Esophagus mucosa (tissue), 1 donor: Measurements from ENCODE around the gene RNF32. TPM values are rescaled to one million over a fixed set of nuclear protein-coding genes. Genes with fewer than 3 reads are reported as not detected.
"Not testable (repeated sequence)": the region's sequence is repeated elsewhere in the genome, so short reads cannot be mapped to it uniquely, and the experiment has no call there.

Source experiments
- ATAC-seq: fragments of 200-7000 bp; cut with Tn5 transposase; one replicate; pipeline ENCODE4 v1.9.1; 2020
- total RNA-seq: library from RNA; stranded (reverse); gene quantifications from one replicate; pipeline ENCODE4 v1.2.4, GENCODE V29; 2023
- donor health status: DM: yes; HTN: yes; CAD: no.

Gene RNF32
- total RNA-seq, 1 donor from 2014 or later: 1.8 TPM

DNA sequence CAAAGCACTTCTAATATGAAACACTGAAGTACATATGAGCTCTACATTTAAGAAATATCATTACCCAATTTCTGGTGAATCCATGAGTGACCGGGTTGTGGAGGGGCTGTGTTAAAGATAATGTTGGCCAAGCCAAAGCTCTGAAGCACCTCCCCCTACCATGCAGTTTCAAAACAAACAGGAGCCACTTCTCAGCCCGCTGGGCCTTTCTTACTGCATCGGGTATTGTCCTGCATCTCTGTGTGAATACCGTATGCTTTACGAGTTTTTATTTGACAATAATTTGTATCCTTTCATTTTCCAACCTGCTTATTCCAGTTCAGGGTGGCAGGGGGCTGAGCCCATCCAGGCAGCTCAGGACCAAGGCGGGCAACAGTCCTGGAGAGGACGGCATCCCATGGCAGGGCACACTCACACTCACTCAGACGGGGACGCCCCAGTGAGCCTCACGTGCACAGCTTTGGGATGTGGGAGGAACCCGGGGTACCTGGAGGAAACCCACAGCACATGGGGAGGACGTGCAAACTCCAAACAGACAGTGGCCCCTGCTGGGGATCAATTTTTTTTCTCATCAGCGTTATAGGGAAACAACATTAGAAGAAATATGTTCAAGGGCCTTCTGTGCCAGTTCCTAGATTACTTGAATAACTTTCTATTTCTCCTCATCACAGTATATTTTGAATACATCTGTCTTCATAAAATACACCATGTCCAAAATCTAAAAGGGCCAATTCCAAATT is 1.9 kb downstream of the RNF32 start:
- ATAC-seq: no peak

DNA sequence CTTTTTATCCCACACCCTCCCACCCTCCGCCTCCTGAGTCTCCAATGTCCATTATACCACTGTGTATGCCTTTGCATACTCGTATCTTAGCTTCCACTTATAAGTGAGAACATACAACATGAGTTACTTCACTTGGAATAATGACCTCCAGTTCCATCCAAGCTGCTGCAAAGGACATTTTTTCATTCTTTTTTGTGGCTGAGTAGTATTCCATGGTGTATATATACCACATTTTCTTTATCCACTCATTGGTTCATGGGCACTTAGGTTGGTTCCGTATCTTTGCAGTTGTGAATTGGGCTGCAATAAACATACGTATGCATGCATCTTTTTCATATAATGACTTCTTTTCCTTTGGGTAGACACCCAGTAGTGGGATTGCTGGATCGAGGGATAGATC is 6.8 kb downstream of the RNF32 start:
- not testable (repeated sequence) for ATAC-seq

DNA sequence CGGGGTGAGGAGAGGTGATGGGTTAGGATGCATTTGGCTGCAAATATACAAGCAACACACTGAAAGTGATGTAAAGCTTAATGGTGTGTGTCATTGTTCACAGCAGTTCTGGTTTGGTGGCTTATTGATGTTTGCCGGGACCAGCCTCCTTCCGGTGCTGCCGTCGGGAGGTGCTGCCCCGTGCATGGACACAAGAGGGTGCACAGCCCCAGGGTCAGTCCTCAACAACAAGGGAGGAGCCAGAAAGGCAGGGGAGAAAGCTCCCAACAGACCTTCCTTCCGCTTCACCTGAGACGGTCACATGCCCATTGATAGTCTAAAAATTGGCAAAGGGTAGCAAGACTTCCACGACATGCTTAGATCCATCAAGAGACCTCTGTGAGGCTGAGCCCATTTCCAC is 9.5 kb downstream of the RNF32 start:
- peak; percentile 63 for ATAC-seq

DNA sequence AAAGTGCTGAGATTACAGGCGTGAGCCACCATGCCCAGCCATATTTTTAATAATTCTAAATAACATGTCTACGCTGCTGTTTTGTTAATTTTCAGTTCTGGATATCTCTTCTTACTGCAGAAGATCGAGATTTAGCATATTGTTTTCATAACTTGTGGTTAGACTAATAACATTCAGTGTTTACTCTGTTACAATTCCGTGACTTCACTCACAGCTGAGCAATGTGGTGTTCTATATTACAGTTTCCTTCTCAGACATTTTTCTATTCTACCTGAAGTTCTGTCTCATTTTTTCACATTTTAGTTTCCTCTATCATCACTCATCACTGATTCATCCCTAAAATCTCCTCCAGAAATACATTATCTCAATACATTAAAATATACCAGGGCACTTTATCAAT is 10.9 kb downstream of the RNF32 start:
- ATAC-seq: no peak

DNA sequence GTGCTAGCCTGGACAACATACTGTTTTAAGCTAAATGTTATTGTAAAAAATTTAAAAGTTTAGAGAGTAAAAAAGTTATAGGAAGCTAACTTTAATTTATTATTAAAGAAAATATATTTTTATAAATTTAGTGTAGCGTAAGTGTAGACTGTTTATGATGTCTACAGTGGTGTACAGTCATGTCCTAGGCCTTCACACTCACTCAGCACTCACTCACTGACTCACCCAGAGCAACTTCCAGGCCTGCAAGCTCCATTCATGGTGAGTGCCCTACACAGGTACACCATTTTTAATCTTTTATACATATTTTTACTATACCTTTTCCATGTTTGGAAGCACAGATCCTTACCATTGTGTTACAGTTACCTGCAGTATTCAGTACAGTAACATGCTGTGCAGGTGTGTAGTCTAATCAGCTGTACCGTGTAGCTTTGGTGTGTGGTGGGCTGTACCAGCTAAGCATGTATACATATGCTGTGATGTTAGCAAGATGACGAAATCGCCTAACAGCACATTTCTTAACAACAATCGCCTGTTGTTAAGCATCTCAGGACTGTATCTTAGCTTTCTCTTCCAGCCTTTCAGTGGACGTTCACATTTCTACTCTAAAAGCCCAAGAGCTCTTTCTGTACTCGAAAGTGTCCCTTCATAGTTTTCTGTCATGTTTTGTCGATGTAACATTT is 12.5 kb downstream of the RNF32 start:
- ATAC-seq: no peak

DNA sequence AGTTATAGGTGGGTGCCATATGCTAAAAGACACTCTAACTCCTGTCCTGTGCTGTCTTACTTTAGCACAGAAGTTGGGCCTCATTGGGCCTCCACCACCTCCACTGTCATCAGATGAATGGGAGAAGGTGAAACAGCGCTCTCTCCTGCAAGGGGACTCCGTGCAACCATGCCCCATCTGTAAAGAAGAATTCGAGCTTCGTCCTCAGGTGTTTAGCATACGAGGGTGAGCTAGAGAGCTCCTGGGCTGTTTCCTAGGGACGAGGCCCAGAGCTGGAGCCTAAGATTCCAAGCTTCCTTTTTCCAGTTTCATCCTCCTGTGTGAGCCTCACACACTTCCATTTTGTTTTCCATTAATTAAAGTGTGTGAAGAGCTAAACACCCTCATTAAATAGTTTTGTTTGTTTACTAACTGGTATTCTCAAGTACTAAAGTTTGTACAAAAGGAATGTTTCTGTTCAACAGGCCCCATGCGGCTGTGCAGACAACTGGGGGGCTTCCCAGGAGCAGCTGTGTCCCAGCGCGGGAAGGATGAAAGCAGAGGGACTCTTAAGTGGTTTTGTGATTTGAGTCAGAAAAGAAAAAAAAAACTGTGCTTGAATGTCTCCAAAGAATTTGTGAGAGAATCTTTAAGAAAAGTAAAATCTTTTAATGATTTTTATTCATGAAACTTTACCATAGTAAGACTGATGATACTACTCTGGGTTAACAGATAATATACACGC is 14.1 kb downstream of the RNF32 start:
- no peak for ATAC-seq

DNA sequence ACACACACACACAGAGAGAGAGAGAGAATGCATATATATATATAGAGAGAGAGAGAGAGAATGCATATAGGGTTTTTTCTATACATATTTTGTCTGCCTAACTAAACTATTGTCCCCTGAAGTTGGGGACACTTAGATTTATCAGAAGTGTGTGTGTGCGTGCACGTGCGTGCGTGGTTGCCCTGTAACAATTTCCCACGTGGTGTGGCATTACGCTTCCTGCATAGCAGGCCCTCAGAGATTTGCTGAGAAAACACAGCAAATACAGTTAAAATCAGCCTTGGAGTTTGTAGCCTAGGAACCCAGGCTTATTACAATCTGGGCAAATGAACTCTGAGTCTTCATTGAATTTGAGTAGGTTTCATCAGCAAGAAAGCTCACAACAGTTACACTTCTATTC is 14.7 kb downstream of the RNF32 start:
- ATAC-seq: no peak

DNA sequence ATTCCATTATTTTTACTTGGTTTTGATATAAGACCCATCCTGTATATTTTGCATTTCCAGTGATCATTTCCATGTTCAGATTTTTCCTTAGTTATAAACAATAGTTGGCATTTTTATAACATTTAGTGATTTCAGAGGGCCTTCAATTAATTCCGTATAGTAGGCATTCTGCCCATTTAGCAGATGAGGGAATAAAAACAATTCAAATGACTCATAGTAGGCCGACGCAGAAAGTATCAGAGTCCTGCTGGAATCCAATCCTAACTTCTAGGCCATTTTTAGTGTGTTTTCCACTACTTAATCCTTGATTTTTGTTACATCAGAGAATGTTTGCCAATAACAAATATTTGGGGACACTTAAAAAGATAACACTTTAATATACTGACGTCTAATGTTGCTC is 15.4 kb downstream of the RNF32 start:
- no peak for ATAC-seq

DNA sequence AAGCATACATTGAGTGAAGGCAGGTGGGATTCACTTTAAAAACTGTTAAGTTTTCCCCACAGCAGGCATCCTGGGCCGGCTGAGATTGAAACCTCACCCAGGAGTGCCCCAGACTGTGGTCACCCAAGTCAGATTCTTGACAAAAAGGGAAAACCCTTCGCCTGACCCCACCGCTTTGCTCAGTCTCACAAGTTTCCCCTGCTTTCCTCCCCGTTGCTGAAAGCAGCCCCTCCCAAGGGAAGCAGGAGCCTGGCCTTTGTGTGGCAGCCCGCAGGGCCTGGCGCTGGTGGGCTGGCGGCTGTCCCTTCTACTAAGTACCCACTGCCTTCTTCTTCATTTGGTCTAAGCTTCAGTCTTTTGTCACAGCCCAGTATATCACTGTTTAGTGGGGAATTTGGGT is 16.0 kb downstream of the RNF32 start:
- ATAC-seq: no peak

DNA sequence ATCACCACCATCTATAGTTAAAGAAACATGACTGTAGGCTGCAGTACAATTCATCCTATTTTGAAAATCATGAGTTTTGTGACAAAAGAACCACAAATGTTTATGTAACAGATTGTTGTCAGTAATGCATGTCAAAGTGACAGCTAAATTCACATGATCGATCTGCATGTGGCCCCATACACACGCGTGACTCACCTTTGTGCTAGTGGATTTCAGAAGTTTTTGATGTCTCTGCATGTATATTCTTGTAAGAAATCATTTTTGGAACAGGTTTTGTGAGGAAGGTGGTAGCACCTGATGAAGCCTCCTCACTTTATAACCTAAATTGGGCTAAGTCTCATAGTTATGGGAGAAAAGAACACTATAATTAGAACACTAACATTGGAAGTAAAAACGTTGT is 17.1 kb downstream of the RNF32 start:
- peak; percentile 61 for ATAC-seq

DNA sequence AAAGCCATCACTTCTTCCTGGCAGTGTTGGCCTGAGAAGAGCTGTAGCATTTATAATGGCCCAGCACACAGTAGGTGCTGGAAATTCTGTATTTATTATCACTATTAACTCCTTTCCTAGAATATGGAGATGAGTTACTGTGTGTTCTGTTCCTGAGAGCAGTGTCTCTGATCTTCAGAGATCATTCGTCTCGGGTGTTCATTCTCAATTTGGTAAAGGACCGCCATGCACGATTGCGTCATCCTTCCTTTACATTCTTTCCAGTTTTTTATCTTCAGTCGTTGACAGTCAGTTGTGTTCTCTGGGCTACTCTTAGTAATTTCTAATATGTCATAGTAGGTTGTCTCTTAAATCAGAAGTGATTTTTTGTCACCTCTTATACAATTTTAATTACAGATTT is 18.6 kb downstream of the RNF32 start:
- no peak for ATAC-seq

DNA sequence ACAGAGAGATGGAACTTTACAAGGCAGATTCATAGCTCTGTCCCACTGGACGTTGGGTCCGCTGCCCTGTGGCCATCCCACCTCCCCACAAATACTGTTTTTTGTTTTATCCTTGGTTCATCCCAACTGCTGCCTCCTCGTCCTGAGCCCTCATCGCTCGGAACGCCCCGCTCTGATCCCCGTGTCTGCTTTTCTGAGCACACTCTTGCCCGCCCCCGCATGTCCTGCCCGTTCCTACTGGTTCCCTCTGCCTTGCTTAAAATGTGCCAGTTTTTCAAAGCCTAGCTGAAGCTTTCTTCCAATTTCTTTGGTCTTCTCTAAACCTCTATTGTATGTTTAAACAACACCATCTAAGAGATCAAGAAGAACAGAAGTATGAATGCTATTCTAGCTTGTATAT is 19.4 kb downstream of the RNF32 start:
- ATAC-seq: no peak

DNA sequence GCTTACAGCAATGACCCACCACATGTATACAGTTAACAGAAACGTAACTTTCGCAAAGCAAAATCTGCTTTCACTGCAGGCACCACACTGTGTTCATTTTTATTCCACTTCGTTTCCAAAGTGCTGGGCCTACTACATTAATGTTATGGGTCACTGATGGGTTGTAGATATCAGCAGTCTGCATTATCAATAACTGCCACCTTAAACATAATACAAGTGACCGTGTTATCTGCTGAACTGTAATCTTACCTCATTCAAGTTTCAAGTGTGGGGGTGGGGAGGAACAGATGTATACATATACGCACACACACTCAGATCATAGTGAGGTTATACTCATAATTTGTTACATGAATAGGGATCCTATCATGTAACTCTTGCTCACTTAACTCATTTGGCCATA is 21.1 kb downstream of the RNF32 start:
- ATAC-seq: no peak

DNA sequence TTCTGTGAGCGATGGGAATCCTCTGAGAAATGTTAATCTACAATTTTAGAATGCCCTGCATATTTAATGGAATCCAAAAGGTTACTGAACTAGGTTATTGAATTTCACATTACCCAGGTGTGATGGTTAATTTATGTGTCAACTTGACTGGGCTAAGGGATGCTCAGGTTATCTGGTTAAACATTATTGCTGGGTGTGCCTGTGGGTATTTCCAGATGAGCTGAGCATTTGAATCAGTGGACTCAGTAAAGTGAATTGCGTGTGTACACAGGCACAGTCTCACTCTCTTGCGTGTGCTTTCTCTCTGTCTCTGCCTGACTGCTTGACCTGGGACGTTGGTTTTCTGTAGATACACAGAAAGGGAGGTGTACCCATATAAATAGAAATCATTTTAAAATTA is 21.7 kb downstream of the RNF32 start:
- ATAC-seq: no peak

DNA sequence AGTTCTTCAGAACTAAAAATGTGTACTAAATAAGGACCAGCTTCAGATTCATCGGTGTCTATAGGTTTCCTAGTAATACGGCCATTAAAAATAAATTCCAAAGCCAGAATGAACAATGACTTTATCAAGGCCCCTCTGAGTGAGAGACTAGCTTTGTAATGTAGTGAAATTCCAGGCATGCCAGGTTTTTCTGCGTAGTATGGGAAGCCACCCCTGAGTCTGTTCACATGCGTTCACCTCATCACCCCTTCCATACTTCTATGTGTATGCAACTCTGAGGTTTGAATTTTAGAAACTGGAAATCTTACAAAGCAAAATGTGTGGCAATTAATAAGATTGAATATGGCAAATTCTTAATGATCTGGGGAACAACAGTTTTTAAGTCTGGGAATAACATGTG is 24.5 kb downstream of the RNF32 start:
- ATAC-seq: no peak

DNA sequence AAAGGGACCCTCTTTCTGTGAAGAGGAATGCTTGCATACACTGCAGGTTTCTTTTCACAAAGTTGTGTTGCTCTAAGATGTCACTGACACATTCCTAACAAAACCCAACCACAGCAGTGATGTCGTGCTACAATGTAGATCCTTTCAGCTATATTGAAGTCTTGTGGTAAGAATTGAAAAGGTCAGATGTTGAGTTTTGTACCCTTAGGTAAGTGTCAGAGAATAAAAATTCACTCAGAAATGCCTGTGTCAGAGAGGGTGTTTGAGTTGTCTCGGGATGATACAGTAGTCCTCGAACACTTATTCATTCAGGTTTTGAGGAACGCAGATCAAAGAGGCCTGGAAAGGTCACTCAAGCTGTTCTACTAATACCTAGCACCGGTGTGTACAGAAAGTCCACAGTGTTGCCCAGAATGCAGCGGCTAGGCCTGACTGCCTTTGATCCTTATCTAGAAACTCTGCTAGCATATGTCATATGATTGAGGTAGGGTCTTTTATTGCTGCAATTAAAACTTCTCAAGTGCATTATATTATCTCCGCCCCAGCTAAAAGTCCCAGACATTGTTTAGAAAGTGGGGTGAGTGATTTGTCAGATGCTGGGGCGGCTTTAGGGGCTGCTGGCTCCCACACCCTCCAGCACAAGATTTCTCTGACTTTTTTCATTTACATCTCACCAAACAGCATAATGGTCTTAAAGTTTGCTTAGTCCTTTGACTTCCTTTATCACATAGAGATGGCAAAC is 26.0 kb downstream of the RNF32 start:
- no peak for ATAC-seq

DNA sequence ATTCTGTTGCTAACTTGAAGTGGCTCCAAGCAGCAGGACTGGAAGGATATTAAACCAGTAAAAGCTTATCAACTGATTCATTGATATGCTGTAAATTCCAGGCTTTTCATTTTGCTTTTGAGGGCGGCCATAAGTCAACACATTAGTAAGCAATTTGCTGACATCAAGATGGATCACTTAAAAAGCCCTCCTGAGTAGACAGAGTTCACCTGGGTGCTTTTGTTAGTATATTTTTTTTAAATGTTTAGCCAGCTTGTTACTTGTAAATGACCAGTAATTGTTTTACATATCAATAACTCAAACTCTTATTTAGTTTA is 26.5 kb downstream of the RNF32 start:
- ATAC-seq: no peak

DNA sequence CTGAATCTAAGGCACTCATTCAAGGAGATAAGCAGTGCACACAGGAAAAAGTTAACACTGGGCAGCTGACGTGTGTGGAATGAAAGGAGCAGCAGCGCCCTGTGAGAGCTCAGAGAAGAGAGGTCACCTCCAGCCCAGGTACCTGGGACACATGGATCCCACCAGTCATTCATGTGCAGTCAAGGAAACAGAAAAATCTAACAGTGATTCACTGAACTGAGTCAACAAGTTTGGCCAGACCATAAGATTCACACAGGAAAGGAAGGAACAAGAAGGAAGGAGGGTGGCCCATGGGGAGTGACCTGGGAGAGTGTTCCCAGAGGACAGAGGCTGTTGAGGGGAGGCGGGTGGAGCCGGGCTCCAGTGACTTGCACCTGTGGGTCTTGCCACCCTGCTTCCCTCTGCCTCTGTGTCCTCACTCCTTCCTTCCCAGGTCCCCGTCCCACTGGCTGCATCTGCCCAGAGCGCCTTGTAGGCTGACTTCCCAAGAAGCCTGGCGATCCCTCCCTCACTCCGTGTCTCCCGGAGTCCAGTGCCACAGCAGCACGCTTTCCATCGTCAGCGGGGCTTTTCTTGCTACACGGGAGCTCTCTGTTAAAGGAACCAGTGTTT is 27.7 kb downstream of the RNF32 start:
- peak; percentile 62 for ATAC-seq

DNA sequence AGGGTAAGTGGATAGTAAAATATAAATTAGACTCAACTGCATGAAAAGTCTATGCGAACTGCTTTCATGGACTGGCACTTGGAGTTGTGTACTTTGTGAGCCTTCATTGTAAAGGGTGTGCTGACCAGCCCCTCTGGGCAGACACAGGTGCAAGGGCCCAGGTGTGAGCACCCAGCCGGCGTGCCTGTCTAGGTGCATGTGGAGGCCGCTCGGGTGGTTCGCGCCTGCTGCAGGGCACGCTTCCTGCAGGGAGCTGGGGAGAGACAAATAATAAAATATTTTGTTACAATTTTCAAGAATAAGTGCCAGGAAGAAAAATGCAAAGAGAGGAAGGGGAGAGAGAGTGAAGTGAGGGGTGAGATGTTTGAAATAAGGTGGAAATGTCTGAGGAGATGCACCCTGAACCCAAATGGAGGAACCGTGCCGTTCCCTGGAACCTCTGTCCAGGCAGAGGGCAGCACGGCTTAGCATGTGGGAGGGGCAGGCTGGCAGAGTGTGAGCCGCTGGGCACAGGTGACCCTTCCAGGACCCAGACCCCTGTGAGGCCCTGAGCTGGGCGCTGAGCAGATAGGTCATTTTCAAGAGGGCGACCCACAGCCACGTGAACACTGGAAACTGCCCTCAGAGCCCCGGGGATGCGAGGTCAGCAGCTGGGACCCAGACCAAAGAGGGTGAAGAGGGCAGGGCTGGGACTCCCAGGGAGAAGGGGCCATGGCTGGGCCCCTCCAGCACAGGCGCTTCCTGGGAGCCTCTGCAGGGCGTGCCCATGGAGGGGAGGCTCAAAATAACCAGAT is 28.7 kb downstream of the RNF32 start:
- no peak for ATAC-seq

DNA sequence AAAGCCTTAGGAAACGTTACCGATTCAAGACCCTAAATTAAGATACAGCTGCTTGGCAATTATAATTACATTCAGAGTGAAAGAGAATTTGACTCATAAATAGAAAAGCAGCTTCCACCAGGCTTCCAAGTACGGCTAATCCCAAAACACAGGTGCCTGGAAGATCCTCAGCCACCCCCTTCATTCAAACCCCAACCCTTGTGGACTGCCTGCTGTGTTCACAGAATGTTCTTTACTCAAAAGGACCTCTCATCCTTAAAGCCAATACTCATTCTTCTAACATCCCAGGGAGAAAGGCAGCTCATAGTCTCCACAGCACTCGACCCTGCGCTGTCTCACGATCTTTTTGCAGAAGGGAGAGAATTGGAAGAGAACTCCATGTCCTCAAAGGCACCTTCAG is 32.9 kb downstream of the RNF32 start:
- ATAC-seq: no peak

DNA sequence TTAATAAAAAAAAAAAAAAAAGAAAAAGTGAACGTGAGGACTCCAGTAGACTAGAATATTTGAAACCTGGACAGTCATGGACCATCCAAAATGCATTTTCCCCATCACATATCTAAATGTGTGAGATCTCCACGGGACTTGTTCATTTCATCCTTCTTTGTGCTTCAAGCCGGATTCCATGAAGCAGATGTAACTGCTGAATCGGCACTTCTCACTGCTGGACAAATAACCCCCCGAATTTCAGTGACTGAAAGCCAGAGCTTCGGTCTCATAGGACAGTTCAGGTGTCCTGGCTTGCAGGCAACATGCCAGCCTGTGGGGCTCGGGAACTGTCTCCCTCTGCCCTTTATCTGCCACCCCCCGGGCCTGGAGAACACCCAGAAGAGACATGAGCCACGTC is 33.3 kb downstream of the RNF32 start:
- no peak for ATAC-seq

DNA sequence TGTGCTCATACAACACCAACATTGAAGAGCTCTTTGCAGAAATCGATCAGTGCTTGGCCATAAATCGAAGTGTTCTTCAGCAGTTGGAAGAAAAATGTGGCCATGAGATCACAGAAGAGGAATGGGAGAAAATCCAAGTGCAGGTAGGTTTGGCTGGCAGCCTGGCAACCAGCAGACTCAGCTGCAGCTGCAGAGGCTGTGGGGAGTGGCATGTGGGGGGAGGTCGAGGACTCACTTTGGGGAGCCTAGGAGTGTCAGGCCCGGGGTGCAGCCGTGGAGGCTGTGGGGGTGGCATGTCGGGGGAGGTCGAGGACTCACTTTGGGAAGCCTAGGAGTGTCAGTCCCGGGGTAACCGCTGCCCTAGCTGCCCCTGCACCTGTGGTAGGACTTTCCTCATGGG is 35.1 kb downstream of the RNF32 start:
- ATAC-seq: no peak
